Measurements from ENCODE around the gene GPC1. TPM values are rescaled to one million over a fixed set of nuclear protein-coding genes. Genes with fewer than 3 reads are reported as not detected.

Gene GPC1
- total RNA-seq, 4 donors from 2014 or later: 117 to 153 (median 144) TPM

GRCh38 chr2:240413813-240414429 lies 21.5 kb upstream of the GPC1 start:
- no peak for TF ChIP-seq POLR2A (IDR thresholded peaks at IDR 0.05)
- TF ChIP-seq EP300 (IDR thresholded peaks at IDR 0.05): no peak
- no peak for TF ChIP-seq CTCF (IDR thresholded peaks at IDR 0.05)
- peak in 1 of 2 donors; percentile 3 for DNase-seq (ENCODE audit: low spot score in 2 of 2)
- no peaks in the 10 kb centered on the region for H3K36me3 ChIP-seq
- H3K27me3 ChIP-seq: no peaks in the 10 kb centered on the region
- peaks cover 0 to 7% (median 0%) of the 10 kb centered on the region in 4 donors for H3K4me1 ChIP-seq
- H3K9me3 ChIP-seq: peaks cover 0 to 6% (median 0%) of the 10 kb centered on the region in 4 donors
- H3K27ac ChIP-seq: no peak overlapping the region
- 62 to 72% methylated on average over 3 to 4 of the region's 4 CpGs for WGBS, 2 donors
- H3K4me3 ChIP-seq: no peak overlapping the region

- H3K27me3 ChIP-seq: no peaks in the 10 kb centered on the region
- H3K4me1 ChIP-seq: peaks cover 0 to 11% (median 0%) of the 10 kb centered on the region in 4 donors
- no peak for DNase-seq (ENCODE audit: low spot score in 2 of 2)
- no peak overlapping the region for H3K27ac ChIP-seq
- 74 to 76% methylated on average over 4 of the region's 4 CpGs for WGBS, 2 donors
- H3K9me3 ChIP-seq: peaks cover 0 to 27% (median 0%) of the 10 kb centered on the region in 4 donors
- no peaks in the 10 kb centered on the region for H3K36me3 ChIP-seq
- TF ChIP-seq EP300 (IDR thresholded peaks at IDR 0.05): no peak
- no peak for TF ChIP-seq CTCF (IDR thresholded peaks at IDR 0.05)
- TF ChIP-seq POLR2A (IDR thresholded peaks at IDR 0.05): no peak
- no peak overlapping the region for H3K4me3 ChIP-seq
Measured at GRCh38 chr2:240416821-240417220, 18.6 kb upstream of the GPC1 start.

- 92 to 100% methylated on average over 1 of the region's 1 CpG for WGBS, 2 donors
- Histone ChIP-seq H3K27me3 (no peaks in the 10 kb centered on the region), H3K27ac (no peak overlapping the region), H3K4me3 (no peak overlapping the region), H3K36me3 (no peaks in the 10 kb centered on the region), H3K9me3 (peaks cover 0 to 38% (median 0%) of the 10 kb centered on the region in 4 donors), H3K4me1 (peaks cover 0 to 4% (median 0%) of the 10 kb centered on the region in 4 donors)
- no peak for TF ChIP-seq CTCF (IDR thresholded peaks at IDR 0.05)
- TF ChIP-seq EP300 (IDR thresholded peaks at IDR 0.05): no peak
- no peak for TF ChIP-seq POLR2A (IDR thresholded peaks at IDR 0.05)
- DNase-seq (ENCODE audit: low spot score in 2 of 2): no peak
Measured at GRCh38 chr2:240418311-240418710, 17.2 kb upstream of the GPC1 start.

- no peaks in the 10 kb centered on the region for H3K36me3 ChIP-seq
- no peak overlapping the region for H3K4me3 ChIP-seq
- no peaks in the 10 kb centered on the region for H3K27me3 ChIP-seq
- DNase-seq (ENCODE audit: low spot score in 2 of 2): no peak
- no peak overlapping the region for H3K27ac ChIP-seq
- peaks cover 0 to 4% (median 0%) of the 10 kb centered on the region in 4 donors for H3K4me1 ChIP-seq
- 87 to 90% methylated on average over 6 to 7 of the region's 7 CpGs for WGBS, 2 donors
- H3K9me3 ChIP-seq: peaks cover 0 to 38% (median 0%) of the 10 kb centered on the region in 4 donors
- TF ChIP-seq EP300 (IDR thresholded peaks at IDR 0.05) (no peak), POLR2A (IDR thresholded peaks at IDR 0.05) (no peak), CTCF (IDR thresholded peaks at IDR 0.05) (no peak)
Measured at GRCh38 chr2:240419271-240419670, 16.2 kb upstream of the GPC1 start.

GRCh38 chr2:240419723-240420122 lies 15.7 kb upstream of the GPC1 start:
- TF ChIP-seq POLR2A (IDR thresholded peaks at IDR 0.05) (no peak), EP300 (IDR thresholded peaks at IDR 0.05) (no peak), CTCF (IDR thresholded peaks at IDR 0.05) (no peak)
- Histone ChIP-seq H3K36me3 (no peaks in the 10 kb centered on the region), H3K27me3 (no peaks in the 10 kb centered on the region), H3K4me1 (peaks cover 0 to 4% (median 0%) of the 10 kb centered on the region in 4 donors), H3K9me3 (peaks cover 0 to 38% (median 0%) of the 10 kb centered on the region in 4 donors), H3K4me3 (no peak overlapping the region), H3K27ac (no peak overlapping the region)
- no peak for DNase-seq (ENCODE audit: low spot score in 2 of 2)
- WGBS, 2 donors: 60 to 61% methylated on average over 2 of the region's 2 CpGs

Data from tibial nerve (tissue), 4 donors.